Pons (tissue), 1 donor: ENCODE data around the gene CTSG.
"Not testable (repeated sequence)": the region's sequence is repeated elsewhere in the genome, so short reads cannot be mapped to it uniquely, and the experiment has no call there.

Experiments
- DNase-seq: peaks from one replicate; pipeline ENCODE4 v3.0.0-alpha.2; 2016; ENCODE audit warnings: low spot score

The CTSG gene

GRCh38 chr14:24576182-24576581 is at the start of gene CTSG:
Gene CTSG, minus strand, starts transcription at chr14:24576250. Its CDS starts 27 bp downstream, at chr14:24576223.
- no peak for DNase-seq

- no peak for DNase-seq
These were observed 37.7 kb upstream of the CTSG start for GRCh38 chr14:24613747-24614146.

GRCh38 chr14:24613241-24613640 is 37.2 kb upstream of the CTSG start:
- no peak for DNase-seq

GRCh38 chr14:24612196-24612595 is 36.1 kb upstream of the CTSG start:
- no peak for DNase-seq

GRCh38 chr14:24609655-24610344 is 33.8 kb upstream of the CTSG start, which contains the start of gene GZMH:
Gene GZMH, minus strand, starts transcription at chr14:24609685. Its CDS starts 72 bp downstream, at chr14:24609613.
- no peak for DNase-seq

- DNase-seq: no peak
These were observed 31.8 kb upstream of the CTSG start for GRCh38 chr14:24607635-24608514.

GRCh38 chr14:24607081-24607480 is 31.0 kb upstream of the CTSG start:
- no peak for DNase-seq

- no peak for DNase-seq
These were observed 30.2 kb upstream of the CTSG start for GRCh38 chr14:24606297-24606696.

GRCh38 chr14:24605435-24606190 is 29.6 kb upstream of the CTSG start:
- DNase-seq: no peak

GRCh38 chr14:24597403-24597802 is 21.4 kb upstream of the CTSG start:
- no peak for DNase-seq

GRCh38 chr14:24595073-24595808 is 19.2 kb upstream of the CTSG start:
- no peak for DNase-seq

GRCh38 chr14:24591004-24591403 is 15.0 kb upstream of the CTSG start:
- DNase-seq: not testable (repeated sequence)

- DNase-seq: not testable (repeated sequence)
These were observed 8.4 kb upstream of the CTSG start for GRCh38 chr14:24584402-24584801.

GRCh38 chr14:24578558-24578957 is 2.5 kb upstream of the CTSG start:
- DNase-seq: no peak

GRCh38 chr14:24576771-24577170 is 721 bp upstream of the CTSG start:
- no peak for DNase-seq

- no peak for DNase-seq
These were observed 1.8 kb downstream of the CTSG start for GRCh38 chr14:24574206-24574774.

- no peak for DNase-seq
These were observed 9.7 kb downstream of the CTSG start for GRCh38 chr14:24566318-24566717.

GRCh38 chr14:24565766-24566165 is 10.3 kb downstream of the CTSG start:
- DNase-seq: no peak

- no peak for DNase-seq
These were observed 12.5 kb downstream of the CTSG start for GRCh38 chr14:24563505-24563904.

GRCh38 chr14:24556756-24557155 is 19.3 kb downstream of the CTSG start:
- no peak for DNase-seq

- not testable (repeated sequence) for DNase-seq
These were observed 27.0 kb downstream of the CTSG start for GRCh38 chr14:24549064-24549463.
